ENCODE data around the gene IFI6.
"Not testable (repeated sequence)": the region's sequence is repeated elsewhere in the genome, so short reads cannot be mapped to it uniquely, and the experiment has no call there.

The IFI6 gene

DNA sequence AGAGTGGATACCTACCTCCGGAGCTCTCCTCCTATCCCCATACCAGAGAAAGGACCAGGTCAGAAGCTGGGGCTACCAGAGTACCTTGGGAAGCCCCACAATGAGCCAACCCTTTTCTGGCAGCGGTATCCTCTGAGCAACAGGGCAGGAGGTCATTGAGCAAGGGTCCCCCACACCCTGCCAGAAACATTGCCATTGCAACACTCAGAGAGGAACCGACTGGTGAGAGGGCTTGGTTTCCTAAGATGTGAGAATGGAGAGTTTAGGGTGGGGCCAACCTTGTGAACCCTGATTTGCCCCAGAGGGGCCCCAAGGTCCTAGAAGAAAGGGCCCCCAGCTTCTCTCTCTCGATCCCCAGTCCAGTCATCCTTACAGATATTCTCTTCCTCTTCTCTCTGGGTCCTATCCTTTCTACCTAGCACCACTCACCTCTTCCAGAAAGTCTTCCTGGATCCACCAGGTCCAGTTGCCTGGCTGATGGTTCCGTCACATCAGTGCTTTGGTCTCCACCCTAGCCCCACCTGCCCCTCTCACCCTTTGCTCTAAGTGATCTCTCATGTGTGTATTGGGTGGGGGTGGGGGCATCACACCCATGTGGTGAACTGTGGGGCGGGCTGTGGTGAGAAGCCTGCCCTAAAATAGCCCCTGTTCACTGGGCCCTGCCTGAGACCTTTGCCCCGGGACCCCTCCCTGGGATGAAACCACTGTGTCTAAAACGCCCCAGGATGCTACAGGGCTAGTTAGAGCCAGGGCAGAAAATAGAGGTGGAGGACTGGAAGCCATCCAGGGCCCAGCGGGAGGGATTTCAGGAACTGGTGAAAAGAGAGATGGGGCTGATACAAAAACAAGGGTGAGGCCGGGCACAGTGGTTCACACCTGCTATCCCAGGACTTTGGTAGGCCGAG lies 45.7 kb downstream of the IFI6 start:
- DNase-seq = no peak

DNA sequence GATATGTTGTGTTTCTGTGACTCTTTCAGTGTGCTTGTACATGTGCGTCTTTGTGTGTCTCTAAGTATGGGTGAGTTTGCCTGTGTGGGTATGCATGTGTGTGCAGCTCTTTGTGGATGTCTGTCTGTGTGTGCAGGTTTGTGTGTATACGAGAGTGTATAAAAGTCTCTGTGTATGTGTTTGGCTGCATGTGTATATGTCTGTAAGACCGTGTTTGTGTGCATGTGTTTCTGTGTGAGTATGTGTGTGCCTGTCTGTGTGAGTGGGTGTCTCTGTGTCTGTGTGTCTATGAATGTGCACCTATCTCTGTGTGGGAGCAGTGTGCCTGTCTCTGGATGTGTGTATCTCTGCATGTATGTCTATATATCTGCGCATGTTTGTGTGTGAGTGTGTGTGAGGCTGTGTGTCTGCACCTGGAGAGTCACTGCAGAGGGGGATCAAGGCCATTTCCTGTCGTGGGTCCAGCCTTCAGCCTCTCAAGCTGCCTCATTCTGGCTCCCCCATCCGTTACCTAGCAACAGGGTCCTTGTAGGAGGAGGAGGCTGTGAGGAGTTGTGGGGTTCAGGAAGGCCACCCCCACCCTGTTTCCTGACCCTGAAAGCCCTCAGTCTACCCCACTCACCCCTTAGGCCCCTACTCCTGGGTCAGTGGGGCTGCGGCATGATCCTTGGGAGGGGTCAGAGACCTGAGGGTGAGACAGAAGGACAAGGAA lies 47.4 kb downstream of the IFI6 start:
- peak; percentile 63 for DNase-seq

DNA sequence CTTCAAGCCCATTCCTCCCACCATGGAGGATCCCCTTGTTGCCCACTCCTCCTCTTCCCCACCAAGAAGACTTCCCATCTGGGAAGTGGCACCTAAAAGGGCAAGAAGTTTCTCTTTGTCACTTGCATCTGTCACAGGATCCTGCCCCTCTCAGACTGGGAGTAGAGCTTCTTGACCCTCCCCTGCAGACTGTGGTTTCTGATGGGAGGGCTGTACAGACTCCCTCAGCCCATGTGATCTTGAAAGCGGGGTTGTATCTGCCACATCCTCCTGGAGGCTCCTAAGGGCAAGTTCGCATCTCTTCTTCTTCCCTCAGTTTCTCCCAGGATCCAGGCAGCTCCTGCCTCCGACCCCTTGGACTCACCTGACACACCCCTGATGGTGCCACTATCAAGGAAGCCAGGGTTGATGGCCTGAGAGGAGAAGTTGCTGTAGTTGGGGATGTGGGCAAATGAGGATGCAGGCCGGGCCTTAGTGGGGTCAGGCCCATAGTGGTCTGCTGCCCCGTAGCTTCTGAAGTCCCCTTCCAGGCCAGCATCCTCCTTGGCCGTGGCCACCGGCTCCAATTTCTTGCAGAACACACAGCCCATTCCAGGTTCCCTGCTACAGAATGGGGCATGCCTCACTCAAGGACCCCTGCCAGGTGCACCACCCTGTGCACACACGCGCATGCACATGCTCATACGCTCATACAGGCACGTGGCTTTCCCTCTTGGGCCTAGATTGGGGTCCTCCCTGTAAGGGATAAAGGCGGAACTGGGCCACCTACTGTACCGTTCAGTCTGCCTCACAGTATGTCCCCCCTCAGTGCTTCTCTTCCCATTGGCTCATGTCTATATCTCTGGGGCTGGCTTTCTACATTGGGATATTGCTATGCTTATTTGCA lies 48.4 kb downstream of the IFI6 start:
- no peak for DNase-seq

DNA sequence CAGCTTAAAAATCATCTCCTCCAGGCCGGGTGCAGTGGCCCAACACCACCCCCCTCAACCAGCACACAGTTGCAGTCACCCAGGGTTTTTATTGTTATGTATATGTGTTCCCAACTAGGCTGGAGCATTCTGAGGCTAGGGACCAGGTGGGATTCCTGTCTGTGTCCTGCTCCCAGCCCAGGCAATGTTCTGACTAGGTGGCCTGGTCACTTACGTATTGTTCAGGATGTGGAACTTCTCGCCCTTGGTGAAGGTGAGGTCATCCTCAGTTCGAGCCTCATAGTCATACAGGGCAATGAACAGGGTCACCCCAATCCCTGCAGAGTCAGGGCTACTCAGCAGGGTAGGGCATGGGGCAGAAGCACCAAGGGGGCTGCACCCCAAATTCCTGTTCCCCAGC lies 49.2 kb downstream of the IFI6 start:
- no peak for DNase-seq

DNA sequence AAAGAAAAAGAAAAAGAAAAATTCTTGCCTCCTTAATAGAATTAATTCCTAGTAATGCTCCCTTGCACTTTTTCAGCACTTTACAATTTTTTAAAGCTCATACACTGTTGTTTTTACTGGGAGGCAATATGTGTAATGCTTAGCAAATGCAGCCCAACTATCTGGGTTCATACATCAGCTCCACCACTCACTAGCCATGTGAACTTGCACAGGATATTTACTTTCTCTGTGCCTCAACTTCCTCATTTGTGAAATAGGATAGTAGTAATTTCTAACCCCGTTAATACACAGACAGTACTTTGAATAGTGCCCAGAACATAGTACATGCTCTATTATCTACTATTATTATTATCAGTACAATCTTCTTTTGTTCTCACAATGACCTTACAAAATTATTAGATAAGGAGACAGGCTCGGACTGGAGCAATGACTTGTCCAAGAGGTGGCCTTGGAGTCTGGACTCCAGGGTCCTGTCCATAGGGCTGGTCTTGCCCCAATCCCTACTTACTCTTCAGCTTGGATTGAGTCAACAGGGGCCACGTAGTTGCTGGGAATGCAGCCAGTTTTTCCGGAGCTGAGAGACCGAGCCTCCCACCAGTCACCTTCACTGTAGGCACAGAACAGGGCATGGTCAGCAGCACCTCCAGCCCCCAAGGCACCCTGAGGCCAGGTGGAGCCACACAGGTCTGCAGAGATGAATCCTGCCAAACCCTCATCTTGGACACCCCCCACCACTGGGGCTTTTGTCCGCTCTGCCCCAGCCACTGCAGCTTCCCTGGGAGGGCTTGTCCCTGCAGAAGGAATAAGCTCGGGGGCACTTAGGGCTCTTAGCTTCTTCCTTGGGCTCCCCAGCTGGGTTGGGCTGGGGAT lies 50.7 kb downstream of the IFI6 start:
- DNase-seq = peak; percentile 18

DNA sequence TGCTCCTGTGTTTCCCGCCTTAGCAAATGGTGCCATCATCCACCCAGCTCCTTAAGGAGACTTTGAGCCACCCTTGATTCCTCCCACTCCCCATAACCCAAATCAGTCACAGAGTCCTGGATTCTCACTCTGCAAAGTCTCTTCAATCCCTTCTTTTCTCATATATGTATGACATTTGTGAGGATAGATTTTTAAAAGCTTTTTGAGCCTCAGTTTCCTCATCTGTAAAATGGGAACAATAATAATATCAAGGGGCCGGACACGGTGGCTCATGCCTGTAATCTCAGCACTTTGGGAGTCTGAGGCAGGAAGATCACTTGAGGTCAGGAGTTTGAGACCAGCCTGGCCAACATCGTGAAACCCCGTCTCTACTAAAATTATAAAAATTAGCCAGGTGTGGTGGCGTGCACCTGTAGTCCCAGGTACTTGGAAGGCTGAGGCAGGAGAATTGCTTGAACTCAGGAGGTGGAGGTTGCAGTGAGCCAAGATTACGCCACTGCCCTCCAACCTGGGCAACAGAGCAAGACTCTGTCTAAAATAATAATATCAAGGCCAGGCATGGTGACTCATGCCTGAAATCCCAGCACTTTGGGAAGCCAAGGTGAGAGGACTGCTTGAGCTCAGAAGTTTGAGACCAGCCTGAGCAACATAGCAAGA lies 52.1 kb downstream of the IFI6 start:
- not testable (repeated sequence) for DNase-seq

DNA sequence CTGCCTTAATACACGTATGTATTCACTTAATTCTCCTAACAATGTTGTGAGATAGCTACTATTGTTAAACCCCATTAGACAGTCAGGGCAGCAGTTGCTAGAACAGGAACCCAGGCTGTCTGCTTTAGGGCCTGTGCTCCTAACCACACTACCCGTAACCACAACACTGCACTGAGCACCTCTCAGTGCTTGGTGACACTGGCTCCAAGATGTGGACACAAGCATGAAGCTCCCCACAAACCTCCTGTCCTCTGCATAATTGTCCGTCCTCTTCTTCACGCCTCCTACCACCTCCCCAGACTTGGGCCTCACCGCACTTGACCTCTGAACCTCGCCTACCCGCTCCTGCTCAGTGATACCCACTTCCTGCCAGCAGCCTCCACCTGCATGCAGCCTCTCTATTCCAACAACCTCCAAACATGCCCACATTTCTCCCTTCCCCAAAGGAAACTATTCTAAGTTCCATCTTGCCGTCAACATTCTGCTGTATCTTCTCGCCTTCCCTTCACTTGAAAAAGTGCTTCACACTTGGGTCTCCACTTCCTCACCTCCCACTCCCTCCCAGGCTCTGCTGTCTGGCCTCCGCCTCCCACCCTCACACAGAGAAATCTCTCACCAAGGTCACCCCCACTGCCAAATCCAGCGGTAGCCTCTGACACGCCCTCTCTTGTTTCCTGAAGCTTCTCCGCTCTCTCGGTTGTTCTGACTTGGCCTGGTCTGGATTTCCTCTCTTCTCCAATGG lies 53.5 kb downstream of the IFI6 start:
- DNase-seq = no peak

DNA sequence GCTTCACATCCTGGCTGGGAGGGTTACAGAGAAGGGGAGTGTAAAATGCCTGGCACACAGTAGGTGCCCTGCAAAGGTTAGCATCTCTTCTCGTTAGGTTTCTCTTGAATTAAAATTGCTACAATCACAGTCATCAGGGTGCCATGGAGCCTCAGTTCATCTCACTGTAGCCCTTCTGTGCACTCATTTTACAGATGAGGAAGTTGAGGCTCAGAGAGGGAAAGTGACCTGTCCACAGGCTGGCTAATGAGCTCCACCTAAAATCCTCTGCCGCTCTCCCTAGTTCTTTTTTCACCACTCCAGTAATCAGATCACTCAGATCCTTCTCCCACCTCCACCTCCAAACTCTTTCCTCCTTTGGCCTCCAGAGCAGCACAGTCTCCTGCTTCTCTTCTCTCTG lies 54.6 kb downstream of the IFI6 start:
- DNase-seq = no peak

DNA sequence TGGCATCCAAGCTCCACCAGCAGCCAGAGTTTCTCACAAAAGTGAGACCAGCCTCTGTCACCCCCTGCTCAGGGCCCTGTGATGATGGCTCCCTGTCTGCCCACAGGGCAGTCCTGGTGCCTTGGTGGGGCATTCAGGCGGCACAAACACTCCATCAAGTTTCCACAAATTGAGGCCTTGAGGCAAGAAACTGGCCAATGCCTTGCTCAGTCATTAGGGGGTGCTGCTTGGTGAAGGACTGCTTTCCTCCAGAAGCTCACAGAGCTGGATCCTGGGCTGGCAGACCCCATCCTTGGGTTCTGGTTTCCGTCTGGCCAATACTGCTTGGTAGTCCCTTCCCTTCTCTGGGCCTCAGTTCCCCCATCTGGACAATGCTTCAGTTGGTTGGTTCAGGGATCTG lies 55.6 kb downstream of the IFI6 start:
- DNase-seq = no peak
